ENCODE results near the gene SPTY2D1.

Gene SPTY2D1

GRCh38 chr11:18563090-18563730, 70.9 kb downstream of the SPTY2D1 start:
- no peak for DNase-seq (ENCODE audit: low read depth)
